KOPT-K1 (cell line): ENCODE results near the gene KHNYN.

Experiments used
- H3K27ac ChIP-seq: fragments of 200-600 bp; sonication (generic); 2 replicates; pipeline ENCODE4 v1.5.1; 2016; ENCODE audit warnings: antibody characterized with exemption, mild to moderate bottlenecking, low read depth, low read length; ENCODE audit not compliant: poor library complexity, severe bottlenecking
- H3K36me3 ChIP-seq: fragments of 200-600 bp; sonication (generic); 2 replicates; pipeline ENCODE4 v1.5.1; 2017; ENCODE audit warnings: antibody characterized with exemption, mild to moderate bottlenecking, low read length, moderate library complexity; ENCODE audit not compliant: insufficient read depth
- H3K9me3 ChIP-seq: fragments of 200-600 bp; sonication (generic); 2 replicates; pipeline ENCODE4 v1.5.1; 2017; ENCODE audit warnings: antibody characterized with exemption, low read length, mild to moderate bottlenecking; ENCODE audit not compliant: insufficient read depth, poor library complexity, severe bottlenecking

Gene KHNYN

DNA sequence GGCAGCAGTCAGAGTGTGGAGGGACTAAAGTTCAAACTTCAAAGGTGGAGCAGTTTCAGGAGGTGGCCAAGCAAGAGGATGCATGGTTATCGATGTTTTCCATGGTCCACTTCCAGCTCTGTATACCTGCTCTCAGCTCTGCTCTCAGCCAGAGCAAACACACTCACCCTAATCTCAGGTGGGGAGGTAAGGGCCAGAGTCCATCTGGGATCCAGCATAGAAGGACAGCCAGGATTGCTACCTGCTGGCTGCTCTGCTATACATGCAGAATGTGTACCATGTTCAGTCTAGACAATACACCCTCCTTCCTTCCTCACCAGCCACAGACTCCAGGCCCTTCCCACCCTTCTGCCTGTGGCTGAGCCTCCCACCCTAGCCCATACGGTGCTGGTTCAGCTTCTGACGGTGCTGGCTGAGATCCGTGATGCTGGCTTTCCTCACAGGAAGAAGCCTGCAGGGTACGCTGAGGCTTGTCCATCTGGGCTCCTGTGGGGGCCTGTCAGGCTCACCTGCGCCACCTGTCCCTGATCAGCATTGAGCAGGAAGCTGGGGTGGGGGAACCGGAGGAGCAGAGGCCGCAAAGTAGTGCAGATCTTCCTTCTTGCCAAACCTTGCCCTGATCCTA lies 2.7 kb upstream of the KHNYN start:
- no peaks in the 10 kb centered on the region for H3K9me3 ChIP-seq

DNA sequence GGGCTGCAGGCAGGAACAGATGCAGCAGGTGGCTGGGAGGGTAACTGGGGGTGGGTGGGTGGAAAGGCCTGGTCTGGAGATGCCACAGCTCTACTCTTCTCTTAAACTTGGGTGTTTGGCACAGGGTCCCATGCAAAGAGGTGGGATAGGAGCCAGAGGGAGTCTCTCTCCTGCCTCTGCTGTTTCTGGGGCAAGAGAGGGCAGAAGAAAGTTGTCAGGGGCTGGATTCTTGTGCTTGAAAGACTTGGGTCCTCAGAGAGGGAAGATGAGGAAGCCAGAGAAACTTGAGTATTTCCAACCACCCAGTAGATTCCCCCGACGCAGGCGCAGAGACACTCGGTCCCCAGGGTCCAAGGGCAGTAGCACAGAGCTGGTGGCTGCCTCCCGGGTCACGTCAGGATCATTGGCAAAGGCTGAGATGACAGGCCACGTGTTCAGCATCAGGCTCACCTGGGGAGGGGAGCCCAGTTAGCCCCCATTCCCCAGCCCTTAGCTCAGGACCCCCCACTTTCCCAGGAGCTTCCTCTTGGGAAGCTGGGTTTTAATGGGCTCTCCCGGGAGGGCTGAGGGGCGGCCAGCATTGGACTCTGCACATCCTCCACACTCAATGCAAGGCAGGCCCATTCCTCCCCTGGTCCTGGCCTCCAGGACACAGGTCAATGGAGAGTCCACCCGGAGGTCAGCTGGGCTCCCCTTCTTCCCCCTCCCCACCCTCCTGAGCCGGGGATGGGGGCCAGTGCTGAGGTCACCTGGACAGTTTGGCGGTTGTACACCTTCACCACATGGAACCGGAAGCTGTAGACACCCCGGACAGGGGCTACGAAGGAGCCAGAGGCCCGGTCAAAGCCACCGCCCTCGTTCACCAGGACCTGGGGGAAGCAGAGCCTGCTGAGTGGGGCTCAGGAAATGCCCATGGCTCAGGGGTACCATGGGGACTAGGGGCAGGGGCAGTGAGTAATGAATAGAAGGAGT lies 1.9 kb upstream of the KHNYN start:
- Histone ChIP-seq H3K27ac (no peak overlapping the region), H3K9me3 (no peaks in the 10 kb centered on the region), H3K36me3 (peaks cover 9% of the 10 kb centered on the region)

More for the DNA sequence above, 2.7 kb upstream of the KHNYN start:
- H3K36me3 ChIP-seq, result peaks cover 1% of the 10 kb centered on the region; the same call in 1 of the 2 replicates
- H3K27ac ChIP-seq, result no peak overlapping the region

DNA sequence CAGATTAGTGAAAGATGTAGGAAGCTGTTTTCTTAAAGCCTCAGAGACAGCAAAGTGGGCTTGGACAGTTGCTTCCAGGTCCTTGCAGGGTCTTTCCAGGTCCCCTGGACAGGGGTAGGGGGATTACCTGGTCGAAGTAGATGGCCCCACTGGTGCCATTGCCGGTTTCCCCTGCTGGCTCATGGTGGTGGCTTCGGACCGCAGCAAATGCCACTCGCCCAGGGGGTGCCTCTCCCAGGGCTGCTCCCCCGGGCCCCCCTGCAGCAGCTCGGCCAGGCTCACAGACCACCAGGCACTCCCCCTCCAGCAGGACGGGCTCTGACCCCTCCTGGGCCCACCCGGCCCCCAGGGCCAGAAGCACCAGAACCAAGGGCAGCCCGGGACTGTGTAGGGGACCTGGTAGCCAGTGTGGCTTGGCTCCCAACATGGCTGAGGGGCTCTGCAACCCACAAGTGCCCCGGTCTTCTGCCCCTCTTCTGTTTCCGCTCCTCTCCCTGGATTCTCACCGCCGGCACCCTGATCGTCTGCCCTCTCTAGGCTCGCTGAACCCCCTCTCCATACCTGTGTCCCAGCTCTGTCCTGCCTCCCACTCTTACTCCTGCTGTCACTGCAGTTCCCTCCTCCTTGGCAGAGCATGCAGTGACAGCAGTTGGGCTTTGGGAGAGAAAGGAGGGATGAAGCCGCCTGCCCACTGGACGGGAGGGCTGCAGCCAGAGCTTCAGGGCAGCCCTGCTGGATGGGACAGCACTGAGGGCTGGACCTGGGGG lies 943 bp upstream of the KHNYN start:
- H3K27ac ChIP-seq, result no peak overlapping the region
- peaks cover 18% of the 10 kb centered on the region for H3K36me3 ChIP-seq
- no peaks in the 10 kb centered on the region for H3K9me3 ChIP-seq

DNA sequence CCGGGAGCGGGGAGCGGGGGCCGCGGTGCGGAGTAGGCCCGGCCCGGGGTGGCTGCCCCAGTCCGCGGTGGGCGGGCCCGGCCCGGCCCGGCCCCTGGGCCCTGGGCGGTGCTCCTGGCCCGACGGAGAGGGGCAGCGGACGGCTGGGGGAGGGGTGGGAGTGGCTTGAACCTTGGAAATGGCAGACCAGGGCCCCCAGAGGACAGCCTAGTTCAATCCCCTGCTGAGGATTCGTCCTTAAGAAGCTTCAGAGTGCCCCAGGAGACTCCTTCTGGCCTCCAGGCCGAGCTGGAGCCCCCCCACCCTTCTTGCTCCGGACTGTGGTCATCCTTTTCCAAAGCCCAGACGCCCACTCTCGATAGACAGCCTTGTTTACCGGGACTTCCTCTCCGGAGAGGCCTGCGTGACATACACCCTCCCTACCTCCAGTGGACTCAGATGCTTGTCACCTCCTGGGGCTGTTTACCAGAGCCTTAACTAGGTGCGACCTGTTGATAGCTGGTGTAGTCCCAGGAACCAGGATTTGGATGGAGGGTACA lies 458 bp downstream of the KHNYN start:
- Histone ChIP-seq H3K36me3 (peaks cover 24% of the 10 kb centered on the region), H3K9me3 (no peaks in the 10 kb centered on the region), H3K27ac (peak overlapping the region; percentile 66)

DNA sequence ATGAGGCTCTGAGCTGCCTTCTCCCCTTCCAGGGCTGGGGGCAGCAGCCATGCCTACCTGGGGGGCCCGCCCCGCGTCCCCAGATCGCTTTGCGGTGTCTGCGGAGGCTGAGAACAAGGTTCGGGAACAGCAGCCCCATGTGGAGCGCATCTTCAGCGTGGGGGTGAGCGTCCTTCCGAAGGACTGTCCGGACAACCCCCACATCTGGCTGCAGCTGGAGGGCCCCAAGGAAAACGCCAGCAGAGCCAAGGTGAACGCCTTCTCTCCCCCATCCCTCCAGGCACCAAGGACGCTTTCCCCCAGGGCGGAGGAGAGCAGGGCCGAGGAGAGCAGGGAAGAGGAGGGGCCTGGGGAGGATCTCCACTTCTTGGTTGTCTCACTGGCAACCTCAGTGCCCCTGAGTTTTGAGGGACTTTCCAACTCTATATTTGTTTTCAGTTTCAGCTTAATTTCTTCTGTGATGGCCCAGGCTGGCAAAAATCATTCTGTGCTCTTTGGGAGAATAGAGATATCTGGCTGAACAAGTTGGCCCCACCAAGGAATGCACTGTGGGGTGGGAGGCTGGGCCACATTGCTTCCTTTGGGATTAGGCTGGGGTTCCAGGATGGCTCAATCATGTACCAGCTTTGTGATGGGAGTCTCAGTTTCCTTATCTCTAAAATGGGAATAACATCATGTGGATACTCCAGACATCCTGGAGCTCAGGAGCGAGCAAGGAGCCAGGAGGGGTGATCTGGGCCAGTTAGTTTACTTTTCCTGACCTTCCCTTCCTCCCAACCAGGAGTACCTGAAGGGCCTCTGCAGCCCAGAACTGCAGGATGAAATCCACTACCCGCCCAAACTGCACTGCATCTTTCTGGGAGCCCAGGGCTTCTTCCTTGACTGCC lies 1.2 kb downstream of the KHNYN start:
- Histone ChIP-seq H3K27ac (peak overlapping the region; percentile 66), H3K9me3 (no peaks in the 10 kb centered on the region), H3K36me3 (peaks cover 25% of the 10 kb centered on the region)

DNA sequence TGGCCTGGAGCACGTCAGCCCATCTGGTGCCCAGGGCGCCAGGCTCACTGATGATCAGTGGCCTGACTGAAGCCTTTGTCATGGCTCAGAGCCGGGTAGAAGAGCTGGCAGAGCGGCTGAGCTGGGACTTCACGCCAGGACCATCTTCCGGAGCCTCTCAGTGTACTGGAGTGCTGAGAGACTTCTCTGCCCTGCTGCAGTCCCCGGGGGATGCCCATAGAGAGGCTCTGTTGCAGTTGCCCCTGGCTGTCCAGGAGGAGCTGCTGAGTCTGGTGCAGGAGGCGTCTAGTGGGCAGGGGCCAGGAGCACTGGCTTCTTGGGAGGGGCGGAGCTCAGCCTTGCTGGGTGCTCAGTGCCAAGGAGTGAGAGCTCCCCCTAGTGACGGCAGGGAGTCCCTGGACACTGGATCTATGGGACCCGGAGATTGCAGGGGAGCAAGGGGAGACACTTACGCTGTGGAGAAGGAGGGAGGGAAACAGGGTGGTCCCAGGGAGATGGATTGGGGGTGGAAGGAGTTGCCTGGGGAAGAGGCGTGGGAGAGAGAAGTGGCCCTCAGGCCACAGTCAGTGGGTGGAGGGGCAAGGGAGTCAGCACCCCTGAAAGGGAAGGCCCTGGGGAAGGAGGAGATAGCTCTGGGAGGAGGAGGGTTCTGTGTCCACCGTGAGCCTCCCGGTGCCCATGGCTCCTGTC lies 2.0 kb downstream of the KHNYN start:
- H3K9me3 ChIP-seq, result no peaks in the 10 kb centered on the region
- H3K36me3 ChIP-seq, result peaks cover 33% of the 10 kb centered on the region
- H3K27ac ChIP-seq, result no peak overlapping the region

GRCh38 chr14:24432259-24433131 lies 2.7 kb downstream of the KHNYN start:
- H3K27ac ChIP-seq, result no peak overlapping the region
- peaks cover 39% of the 10 kb centered on the region for H3K36me3 ChIP-seq
- H3K9me3 ChIP-seq, result no peaks in the 10 kb centered on the region

GRCh38 chr14:24434036-24434435 lies 4.3 kb downstream of the KHNYN start:
- Histone ChIP-seq H3K27ac (no peak overlapping the region), H3K9me3 (no peaks in the 10 kb centered on the region), H3K36me3 (peaks cover 53% of the 10 kb centered on the region)

DNA sequence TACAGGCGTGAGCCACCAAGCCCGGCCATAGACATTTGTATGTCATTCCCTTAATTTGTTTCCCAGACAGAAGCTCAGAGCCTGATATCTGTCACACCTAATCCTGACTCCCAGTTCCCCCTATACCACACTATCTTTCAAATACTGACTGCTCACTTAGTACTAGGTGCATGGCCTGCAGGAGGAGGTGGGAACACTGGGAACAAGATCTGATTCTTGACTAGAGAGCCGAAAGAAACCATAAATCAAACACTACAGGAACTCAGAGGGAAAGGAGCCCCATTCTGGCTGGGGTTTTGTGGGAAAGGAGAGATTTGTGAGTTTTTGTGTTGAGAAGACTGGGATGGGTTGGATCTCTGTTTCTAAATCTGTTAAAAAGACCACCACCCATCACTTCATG lies 4.9 kb downstream of the KHNYN start:
- Histone ChIP-seq H3K9me3 (no peaks in the 10 kb centered on the region), H3K36me3 (peaks cover 59% of the 10 kb centered on the region), H3K27ac (no peak overlapping the region)

- H3K27ac ChIP-seq, result no peak overlapping the region
- H3K9me3 ChIP-seq, result no peaks in the 10 kb centered on the region
- peaks cover 66% of the 10 kb centered on the region for H3K36me3 ChIP-seq
These were observed 5.5 kb downstream of the KHNYN start for GRCh38 chr14:24435192-24435810.

DNA sequence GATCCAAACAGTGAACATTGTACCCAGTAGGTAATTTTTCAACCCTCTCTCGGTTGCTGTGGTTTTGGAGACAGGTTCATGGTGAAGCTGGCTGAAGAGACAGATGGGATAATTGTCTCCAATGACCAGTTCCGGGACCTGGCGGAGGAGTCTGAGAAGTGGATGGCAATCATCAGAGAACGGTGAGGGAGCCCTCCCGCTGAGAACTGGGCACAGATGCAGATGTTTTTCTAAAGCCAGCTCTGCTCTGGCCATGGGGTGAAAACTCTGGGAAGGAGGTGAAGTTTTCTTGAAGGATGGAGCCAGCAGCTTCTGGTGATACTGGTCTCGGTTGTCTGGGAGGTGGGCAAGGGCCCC lies 6.2 kb downstream of the KHNYN start:
- Histone ChIP-seq H3K27ac (no peak overlapping the region), H3K36me3 (peaks cover 72% of the 10 kb centered on the region), H3K9me3 (no peaks in the 10 kb centered on the region)

GRCh38 chr14:24436355-24437019 lies 6.7 kb downstream of the KHNYN start:
- no peaks in the 10 kb centered on the region for H3K9me3 ChIP-seq
- H3K36me3 ChIP-seq, result peaks cover 77% of the 10 kb centered on the region
- no peak overlapping the region for H3K27ac ChIP-seq
